OCI-LY7 (cell line): ENCODE results near the gene KIRREL3.

ENCODE experiments used
- EZH2phosphoT487 ChIP-seq: fragments of 200-600 bp; sonication (generic); IDR thresholded peaks from 2 replicates; pipeline ENCODE4 v1.6.1; 2018; ENCODE audit warnings: low read depth, borderline replicate concordance, mild to moderate bottlenecking, mixed run types, antibody characterized with exemption, low read length, moderate library complexity, mixed read lengths
- TF ChIP-seq, protein P1 (sequence below): fragments of 200-600 bp; sonication (generic); conservative IDR thresholded peaks from 2 replicates; pipeline ENCODE4 v1.5.1; 2014; ENCODE audit warnings: mild to moderate bottlenecking, antibody characterized with exemption, low read length, moderate library complexity, mixed read lengths

GRCh38 chr11:126956635-126957034, 43.9 kb downstream of the KIRREL3 start:
- TF ChIP-seq, protein P1, sequence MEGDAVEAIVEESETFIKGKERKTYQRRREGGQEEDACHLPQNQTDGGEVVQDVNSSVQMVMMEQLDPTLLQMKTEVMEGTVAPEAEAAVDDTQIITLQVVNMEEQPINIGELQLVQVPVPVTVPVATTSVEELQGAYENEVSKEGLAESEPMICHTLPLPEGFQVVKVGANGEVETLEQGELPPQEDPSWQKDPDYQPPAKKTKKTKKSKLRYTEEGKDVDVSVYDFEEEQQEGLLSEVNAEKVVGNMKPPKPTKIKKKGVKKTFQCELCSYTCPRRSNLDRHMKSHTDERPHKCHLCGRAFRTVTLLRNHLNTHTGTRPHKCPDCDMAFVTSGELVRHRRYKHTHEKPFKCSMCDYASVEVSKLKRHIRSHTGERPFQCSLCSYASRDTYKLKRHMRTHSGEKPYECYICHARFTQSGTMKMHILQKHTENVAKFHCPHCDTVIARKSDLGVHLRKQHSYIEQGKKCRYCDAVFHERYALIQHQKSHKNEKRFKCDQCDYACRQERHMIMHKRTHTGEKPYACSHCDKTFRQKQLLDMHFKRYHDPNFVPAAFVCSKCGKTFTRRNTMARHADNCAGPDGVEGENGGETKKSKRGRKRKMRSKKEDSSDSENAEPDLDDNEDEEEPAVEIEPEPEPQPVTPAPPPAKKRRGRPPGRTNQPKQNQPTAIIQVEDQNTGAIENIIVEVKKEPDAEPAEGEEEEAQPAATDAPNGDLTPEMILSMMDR: no peak
- TF ChIP-seq EZH2phosphoT487: no peak
